Hematopoietic multipotent progenitor cell treated with erythropoietin and hydrocortisone succinate and interleukin-3 and kit ligand, for 4 days (in vitro differentiated cells): ENCODE data around the gene SDHAF3.

Experiments used
- DNase-seq: peaks from one replicate; pipeline ENCODE4 v3.0.0-alpha.2; 2015

The SDHAF3 gene

GRCh38 chr7:97224316-97224715, 106.8 kb downstream of the SDHAF3 start:
- DNase-seq: no peak

GRCh38 chr7:97226541-97226940, 109.0 kb downstream of the SDHAF3 start:
- DNase-seq: no peak
